ENCODE results near the gene NRG2.

The NRG2 gene

DNA sequence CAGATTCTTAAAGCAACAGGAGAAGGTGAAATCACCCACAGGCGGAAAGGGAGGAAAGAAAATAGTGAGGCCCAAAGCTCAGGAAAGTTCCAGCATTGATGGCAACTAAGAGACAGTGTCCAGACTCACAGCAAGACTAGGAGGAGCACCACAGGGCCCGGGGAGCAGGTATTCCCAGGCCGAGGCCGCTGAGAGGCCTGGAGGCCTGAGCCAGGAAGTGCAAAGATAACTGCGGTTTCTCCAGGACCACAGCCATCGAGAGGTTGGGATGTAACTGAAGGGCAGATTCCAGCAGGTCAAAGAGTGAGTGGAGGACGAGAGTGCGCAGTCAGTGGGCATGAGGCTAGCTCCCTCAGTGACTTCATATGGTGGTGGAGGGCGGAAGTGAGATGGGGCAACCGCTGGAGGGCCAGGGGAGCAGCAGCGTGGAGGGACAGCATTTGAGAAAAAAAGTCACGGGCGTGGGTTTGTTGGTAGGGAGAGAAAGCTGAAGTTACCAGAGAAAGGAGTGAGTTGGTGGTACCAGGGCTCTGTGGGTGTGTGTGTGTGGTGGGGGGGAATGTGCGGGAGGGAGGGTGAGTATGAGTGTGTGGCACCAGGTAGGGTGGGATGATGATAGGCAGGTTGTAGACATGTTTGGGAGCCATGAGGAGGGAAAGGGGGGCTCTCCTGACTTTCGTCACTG, 157.8 kb downstream of the NRG2 start:
- no peak overlapping the region for H3K4me3 ChIP-seq (ENCODE audit: low read length)
- no peak overlapping the region for H3K27ac ChIP-seq (ENCODE audit: low read length)
- H3K9me3 ChIP-seq (ENCODE audit: control insufficient read depth, low read depth, low read length) = no peaks in the 10 kb centered on the region
- H3K27me3 ChIP-seq (ENCODE audit: control insufficient read depth, insufficient read depth, low read length) = no peaks in the 10 kb centered on the region
- H3K9ac ChIP-seq (ENCODE audit: low read length) = no peak overlapping the region
- peaks cover 3% of the 10 kb centered on the region for H3K4me1 ChIP-seq (ENCODE audit: control insufficient read depth, low read depth, low read length)
- H3K36me3 ChIP-seq (ENCODE audit: control insufficient read depth, low read depth, low read length) = no peaks in the 10 kb centered on the region

DNA sequence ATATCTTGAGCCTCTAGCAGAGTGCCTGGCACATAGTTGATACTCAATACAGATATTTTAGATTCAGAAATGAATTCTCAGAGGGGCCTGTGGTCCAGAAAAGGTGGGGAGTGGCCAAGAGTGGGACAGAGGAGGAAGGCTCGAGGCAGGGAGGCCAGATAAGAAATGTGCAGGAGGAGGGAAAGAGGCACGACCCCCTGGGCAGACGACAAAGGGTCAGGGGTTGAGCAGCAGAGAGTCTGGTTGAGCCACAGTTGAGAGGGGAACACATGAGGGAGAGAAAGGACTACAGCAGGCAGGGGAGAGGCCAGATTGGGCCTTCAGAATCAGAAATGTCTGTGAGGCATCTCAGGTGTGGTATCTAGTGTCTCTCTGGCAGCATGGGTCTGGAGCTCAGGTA, 158.4 kb downstream of the NRG2 start:
- Histone ChIP-seq H3K27me3 (ENCODE audit: control insufficient read depth, insufficient read depth, low read length) (no peaks in the 10 kb centered on the region), H3K9me3 (ENCODE audit: control insufficient read depth, low read depth, low read length) (no peaks in the 10 kb centered on the region), H3K4me1 (ENCODE audit: control insufficient read depth, low read depth, low read length) (peaks cover 3% of the 10 kb centered on the region), H3K27ac (ENCODE audit: low read length) (no peak overlapping the region), H3K9ac (ENCODE audit: low read length) (no peak overlapping the region), H3K36me3 (ENCODE audit: control insufficient read depth, low read depth, low read length) (no peaks in the 10 kb centered on the region), H3K4me3 (ENCODE audit: low read length) (no peak overlapping the region)

DNA sequence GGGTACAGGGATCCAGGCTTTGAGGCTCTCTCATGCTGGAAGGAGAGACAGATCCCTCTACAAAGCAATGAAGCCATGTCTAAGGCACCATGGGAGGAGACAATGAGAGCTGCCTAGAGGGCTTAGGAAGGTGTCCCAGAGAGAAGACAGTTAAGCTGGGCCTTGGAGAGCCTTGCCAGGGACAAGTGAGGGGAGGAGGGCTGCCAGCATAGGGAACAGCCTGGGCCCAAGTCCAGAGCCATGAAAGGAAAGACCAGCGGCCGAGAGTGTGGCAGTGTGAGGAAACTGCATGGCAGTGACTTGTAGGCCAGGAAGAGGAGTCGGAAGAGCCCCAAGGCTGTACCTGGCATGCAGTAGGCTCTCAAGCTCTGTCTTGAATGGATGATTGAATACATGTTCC, 159.0 kb downstream of the NRG2 start:
- no peak overlapping the region for H3K9ac ChIP-seq (ENCODE audit: low read length)
- no peaks in the 10 kb centered on the region for H3K27me3 ChIP-seq (ENCODE audit: control insufficient read depth, insufficient read depth, low read length)
- no peak overlapping the region for H3K4me3 ChIP-seq (ENCODE audit: low read length)
- H3K9me3 ChIP-seq (ENCODE audit: control insufficient read depth, low read depth, low read length) = no peaks in the 10 kb centered on the region
- no peaks in the 10 kb centered on the region for H3K36me3 ChIP-seq (ENCODE audit: control insufficient read depth, low read depth, low read length)
- no peak overlapping the region for H3K27ac ChIP-seq (ENCODE audit: low read length)
- peaks cover 3% of the 10 kb centered on the region for H3K4me1 ChIP-seq (ENCODE audit: control insufficient read depth, low read depth, low read length)

DNA sequence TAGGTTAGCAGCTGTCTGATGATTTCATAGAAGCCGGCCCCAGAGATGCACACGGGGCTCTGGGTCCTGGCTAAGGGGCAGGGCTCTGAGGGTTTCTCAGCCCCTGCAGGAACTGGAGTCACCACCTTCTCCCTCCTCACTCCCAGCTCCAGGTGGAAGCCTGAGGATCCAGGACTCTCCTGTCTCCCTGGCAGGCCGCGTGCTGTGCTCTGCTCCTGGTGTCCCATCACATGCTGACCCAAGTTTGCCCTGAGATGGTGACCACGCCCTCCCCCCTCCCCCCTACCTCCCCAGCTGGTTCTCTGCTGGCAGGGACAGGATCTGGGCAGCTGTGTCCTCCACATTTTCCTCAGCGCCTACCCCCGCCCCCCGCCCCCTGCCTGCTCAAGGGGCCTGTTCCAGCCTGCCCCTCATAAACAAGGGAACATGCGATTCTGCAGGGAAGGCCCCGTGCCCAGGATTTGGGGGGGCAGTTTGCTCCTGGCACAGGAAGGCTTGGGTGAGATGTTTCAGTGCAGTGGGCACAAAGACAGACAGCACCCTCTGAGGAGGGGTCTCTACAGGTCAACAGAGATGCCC, 160.0 kb downstream of the NRG2 start:
- H3K9ac ChIP-seq (ENCODE audit: low read length) = no peak overlapping the region
- H3K27me3 ChIP-seq (ENCODE audit: control insufficient read depth, insufficient read depth, low read length) = no peaks in the 10 kb centered on the region
- H3K4me1 ChIP-seq (ENCODE audit: control insufficient read depth, low read depth, low read length) = peaks cover 3% of the 10 kb centered on the region
- H3K9me3 ChIP-seq (ENCODE audit: control insufficient read depth, low read depth, low read length) = no peaks in the 10 kb centered on the region
- no peak overlapping the region for H3K4me3 ChIP-seq (ENCODE audit: low read length)
- no peaks in the 10 kb centered on the region for H3K36me3 ChIP-seq (ENCODE audit: control insufficient read depth, low read depth, low read length)
- no peak overlapping the region for H3K27ac ChIP-seq (ENCODE audit: low read length)

DNA sequence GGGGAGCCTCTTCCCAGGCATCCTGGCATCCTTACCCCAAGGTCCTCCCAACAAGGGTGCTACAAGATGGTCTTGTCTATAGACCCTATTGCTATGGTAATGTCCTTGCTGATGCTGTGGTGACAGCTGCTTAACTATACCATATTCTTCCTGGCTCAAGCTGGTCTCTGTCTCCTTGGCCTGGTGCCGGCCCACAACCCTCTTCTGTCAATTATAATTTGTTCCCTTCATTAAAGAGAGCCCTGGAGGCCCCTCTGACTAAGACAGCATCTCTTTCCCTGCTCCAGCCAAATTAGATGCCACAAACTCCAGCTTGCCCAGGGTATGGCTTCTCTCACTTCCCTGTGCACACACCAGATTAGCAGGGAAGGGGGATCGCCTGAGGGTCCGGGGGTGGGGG, 160.8 kb downstream of the NRG2 start:
- H3K27me3 ChIP-seq (ENCODE audit: control insufficient read depth, insufficient read depth, low read length) = no peaks in the 10 kb centered on the region
- H3K27ac ChIP-seq (ENCODE audit: low read length) = no peak overlapping the region
- peaks cover 3% of the 10 kb centered on the region for H3K4me1 ChIP-seq (ENCODE audit: control insufficient read depth, low read depth, low read length)
- H3K9ac ChIP-seq (ENCODE audit: low read length) = no peak overlapping the region
- no peak overlapping the region for H3K4me3 ChIP-seq (ENCODE audit: low read length)
- H3K36me3 ChIP-seq (ENCODE audit: control insufficient read depth, low read depth, low read length) = no peaks in the 10 kb centered on the region
- no peaks in the 10 kb centered on the region for H3K9me3 ChIP-seq (ENCODE audit: control insufficient read depth, low read depth, low read length)

DNA sequence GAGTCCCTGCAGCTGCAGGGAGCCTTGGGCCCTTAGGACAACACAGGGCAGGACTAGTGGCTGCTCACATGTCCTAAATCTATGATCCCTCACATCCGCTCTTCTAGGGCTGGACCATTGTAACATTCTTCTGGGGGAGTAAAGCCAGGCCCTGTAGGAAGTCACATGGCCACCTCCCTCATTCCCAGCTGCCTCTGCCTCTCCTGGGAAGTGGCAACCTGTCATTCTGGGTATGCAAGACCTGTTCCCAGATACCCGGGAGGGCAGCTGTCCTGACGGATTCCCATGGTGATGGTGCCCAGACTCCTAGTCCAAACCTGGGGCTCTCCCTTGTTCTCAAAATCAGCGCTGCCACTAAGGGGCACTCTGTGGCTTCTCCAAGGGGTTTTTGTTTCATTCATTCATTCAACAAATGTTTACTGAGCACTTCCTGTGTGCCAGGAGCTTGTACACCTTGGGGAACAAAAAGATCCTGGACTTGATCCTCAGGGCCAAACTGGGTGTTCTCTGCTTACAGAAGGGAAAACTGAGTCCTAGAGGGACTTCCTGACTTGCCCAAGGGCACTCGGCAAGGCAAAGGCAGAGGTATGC, 161.9 kb downstream of the NRG2 start:
- H3K36me3 ChIP-seq (ENCODE audit: control insufficient read depth, low read depth, low read length) = no peaks in the 10 kb centered on the region
- no peaks in the 10 kb centered on the region for H3K27me3 ChIP-seq (ENCODE audit: control insufficient read depth, insufficient read depth, low read length)
- H3K4me1 ChIP-seq (ENCODE audit: control insufficient read depth, low read depth, low read length) = peaks cover 3% of the 10 kb centered on the region
- H3K9me3 ChIP-seq (ENCODE audit: control insufficient read depth, low read depth, low read length) = no peaks in the 10 kb centered on the region
- H3K4me3 ChIP-seq (ENCODE audit: low read length) = no peak overlapping the region
- H3K9ac ChIP-seq (ENCODE audit: low read length) = no peak overlapping the region
- H3K27ac ChIP-seq (ENCODE audit: low read length) = no peak overlapping the region

DNA sequence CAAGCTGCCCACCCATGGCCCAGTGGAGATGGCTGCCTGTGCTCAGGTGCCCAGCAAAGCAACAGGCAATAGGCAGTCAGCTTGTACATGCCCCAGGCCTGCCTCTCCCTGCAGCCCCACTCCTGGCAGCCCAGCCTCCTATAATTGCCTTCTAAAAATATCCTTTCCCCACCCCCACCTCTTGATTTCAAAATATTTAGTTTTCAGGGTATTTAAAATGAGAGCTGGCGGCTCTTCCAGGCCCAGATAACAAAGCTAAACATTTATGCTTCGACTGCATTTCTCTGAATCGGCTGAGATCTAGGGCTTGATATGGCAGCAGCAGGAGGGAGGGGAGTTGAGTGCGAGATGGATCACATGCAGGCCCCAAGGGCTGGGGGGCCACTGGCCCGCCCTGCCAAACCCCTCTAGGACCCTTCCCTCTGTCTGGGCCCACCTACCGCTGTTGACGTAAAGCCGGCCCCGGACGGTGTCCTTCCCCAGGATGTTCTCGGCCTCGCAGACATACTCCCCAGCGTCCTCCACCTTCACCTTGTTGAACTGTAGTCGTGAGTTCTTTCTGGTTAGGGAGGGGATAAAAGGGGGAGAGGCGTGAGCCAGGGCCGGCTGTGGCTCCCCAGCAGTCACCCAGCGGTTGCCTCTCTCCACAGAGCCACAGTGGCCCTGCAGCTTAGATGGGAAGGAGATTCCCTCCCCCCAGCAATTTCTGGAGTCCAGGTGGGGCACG, 162.5 kb downstream of the NRG2 start:
- no peak overlapping the region for H3K4me3 ChIP-seq (ENCODE audit: low read length)
- no peaks in the 10 kb centered on the region for H3K36me3 ChIP-seq (ENCODE audit: control insufficient read depth, low read depth, low read length)
- H3K27ac ChIP-seq (ENCODE audit: low read length) = no peak overlapping the region
- H3K4me1 ChIP-seq (ENCODE audit: control insufficient read depth, low read depth, low read length) = peaks cover 3% of the 10 kb centered on the region
- no peaks in the 10 kb centered on the region for H3K9me3 ChIP-seq (ENCODE audit: control insufficient read depth, low read depth, low read length)
- H3K9ac ChIP-seq (ENCODE audit: low read length) = no peak overlapping the region
- H3K27me3 ChIP-seq (ENCODE audit: control insufficient read depth, insufficient read depth, low read length) = no peaks in the 10 kb centered on the region

DNA sequence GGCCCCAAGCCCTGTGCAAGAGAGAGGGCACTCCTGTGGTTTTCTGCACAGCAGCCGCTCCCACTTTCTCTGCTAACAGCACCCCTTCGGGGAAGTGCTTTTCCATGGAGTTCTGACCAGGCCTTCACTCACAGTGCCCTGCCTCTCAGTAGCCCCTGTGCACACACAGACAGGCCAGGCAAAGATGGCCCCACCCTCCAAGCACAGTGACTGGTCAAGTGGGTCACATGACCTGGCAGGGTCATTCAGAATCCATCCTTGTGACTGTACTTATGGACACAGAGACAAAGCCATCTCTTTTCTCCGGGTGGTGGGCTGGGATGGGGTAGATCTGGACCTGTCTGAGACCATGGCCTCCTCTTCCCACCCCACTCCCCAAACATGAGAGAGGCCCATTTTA, 165.0 kb downstream of the NRG2 start:
- Histone ChIP-seq H3K9me3 (ENCODE audit: control insufficient read depth, low read depth, low read length) (no peaks in the 10 kb centered on the region), H3K4me3 (ENCODE audit: low read length) (no peak overlapping the region), H3K27ac (ENCODE audit: low read length) (no peak overlapping the region), H3K36me3 (ENCODE audit: control insufficient read depth, low read depth, low read length) (no peaks in the 10 kb centered on the region), H3K27me3 (ENCODE audit: control insufficient read depth, insufficient read depth, low read length) (no peaks in the 10 kb centered on the region), H3K9ac (ENCODE audit: low read length) (no peak overlapping the region), H3K4me1 (ENCODE audit: control insufficient read depth, low read depth, low read length) (peaks cover 3% of the 10 kb centered on the region)

DNA sequence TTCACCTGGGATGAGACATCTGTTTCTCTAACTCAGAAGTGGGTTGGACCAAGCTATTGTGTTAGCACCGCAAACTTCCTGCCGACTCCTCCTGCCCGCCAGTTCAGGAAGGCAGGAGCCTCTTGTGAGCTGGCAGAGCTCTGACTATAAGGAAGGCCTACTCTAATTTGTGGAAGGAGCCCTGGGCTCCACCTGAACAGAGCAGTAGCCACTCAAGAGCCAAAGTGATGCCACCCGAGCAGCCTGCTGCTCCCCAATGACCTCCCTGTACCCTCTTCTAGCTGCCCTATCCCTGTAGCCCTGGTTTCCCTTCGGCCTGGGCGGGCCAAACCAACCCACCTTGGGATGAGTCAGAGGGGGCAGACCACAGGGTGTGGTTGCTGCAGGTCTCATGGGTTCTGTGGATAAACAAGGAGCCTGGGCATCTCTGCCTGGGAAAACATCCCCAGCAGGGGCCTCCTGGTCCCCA, 165.9 kb downstream of the NRG2 start:
- Histone ChIP-seq H3K9ac (ENCODE audit: low read length) (no peak overlapping the region), H3K9me3 (ENCODE audit: control insufficient read depth, low read depth, low read length) (no peaks in the 10 kb centered on the region), H3K27me3 (ENCODE audit: control insufficient read depth, insufficient read depth, low read length) (no peaks in the 10 kb centered on the region), H3K4me1 (ENCODE audit: control insufficient read depth, low read depth, low read length) (peaks cover 6% of the 10 kb centered on the region), H3K4me3 (ENCODE audit: low read length) (no peak overlapping the region), H3K27ac (ENCODE audit: low read length) (no peak overlapping the region), H3K36me3 (ENCODE audit: control insufficient read depth, low read depth, low read length) (no peaks in the 10 kb centered on the region)

DNA sequence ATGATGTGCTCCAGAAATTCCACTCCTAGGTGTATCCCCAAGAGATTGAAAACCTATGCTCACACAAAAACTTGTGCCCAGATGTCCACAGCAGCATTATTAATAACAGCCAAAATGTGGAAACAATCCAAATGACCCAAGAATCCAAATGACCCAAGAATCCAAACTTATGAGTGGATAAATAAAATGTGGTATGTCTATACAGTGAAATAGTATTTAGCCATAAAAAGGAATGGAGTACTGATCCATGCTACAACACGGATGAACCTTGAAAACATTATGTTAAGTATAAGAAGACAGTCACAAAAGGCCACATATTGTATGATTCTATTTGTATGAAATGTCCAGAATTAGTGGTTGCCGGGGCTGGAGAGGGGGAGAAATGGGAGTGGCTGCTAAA, 167.1 kb downstream of the NRG2 start:
- Histone ChIP-seq H3K27me3 (ENCODE audit: control insufficient read depth, insufficient read depth, low read length) (no peaks in the 10 kb centered on the region), H3K9me3 (ENCODE audit: control insufficient read depth, low read depth, low read length) (no peaks in the 10 kb centered on the region), H3K4me3 (ENCODE audit: low read length) (no peak overlapping the region), H3K36me3 (ENCODE audit: control insufficient read depth, low read depth, low read length) (no peaks in the 10 kb centered on the region), H3K27ac (ENCODE audit: low read length) (no peak overlapping the region), H3K4me1 (ENCODE audit: control insufficient read depth, low read depth, low read length) (peaks cover 6% of the 10 kb centered on the region), H3K9ac (ENCODE audit: low read length) (no peak overlapping the region)

DNA sequence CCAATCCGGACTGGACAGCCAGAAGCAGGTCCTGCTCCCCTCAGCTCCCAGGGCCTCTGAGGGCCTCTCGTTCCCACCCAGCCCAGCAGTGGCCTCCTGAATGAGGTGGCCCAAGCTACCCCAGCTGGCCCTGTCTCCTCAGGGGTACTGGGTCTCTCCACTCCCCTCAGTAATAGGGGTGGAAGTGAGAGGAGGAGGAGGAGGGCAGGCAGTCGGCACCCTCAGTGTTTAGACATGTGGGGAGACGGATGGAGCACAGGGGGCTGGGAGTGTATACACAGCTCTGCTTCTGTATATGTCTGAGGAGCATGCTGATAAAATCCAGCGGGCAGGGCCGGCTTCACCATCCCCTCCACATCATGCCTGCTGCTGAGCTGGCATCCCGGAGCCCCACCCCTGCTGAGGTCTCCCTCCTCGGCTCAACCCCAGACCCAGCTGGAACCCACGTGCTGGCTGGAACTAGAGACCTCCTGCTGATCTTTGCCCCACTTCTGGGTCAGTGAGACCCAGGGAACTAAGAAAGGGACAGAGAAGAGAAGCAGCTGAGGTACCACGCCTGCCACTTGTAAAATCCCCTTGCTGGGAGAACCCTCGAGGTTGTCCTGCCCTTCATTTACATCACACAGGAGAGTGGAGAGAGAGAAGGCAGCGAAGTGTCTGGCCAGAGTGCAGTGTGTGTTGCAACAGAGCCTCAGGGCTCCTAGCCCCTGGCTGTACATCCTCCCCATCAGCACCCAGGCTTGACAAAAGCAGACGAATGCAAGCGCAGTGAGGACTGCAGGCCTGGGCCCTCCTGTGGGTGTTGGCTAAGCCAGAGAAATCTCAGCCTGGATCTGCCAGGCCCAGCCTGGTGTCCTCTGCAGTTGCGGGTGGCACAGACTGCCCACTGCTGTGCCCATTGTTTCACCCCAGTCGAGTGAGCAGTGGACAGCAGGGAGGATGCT, 170.0 kb downstream of the NRG2 start:
- no peaks in the 10 kb centered on the region for H3K27me3 ChIP-seq (ENCODE audit: control insufficient read depth, insufficient read depth, low read length)
- peaks cover 6% of the 10 kb centered on the region for H3K4me1 ChIP-seq (ENCODE audit: control insufficient read depth, low read depth, low read length)
- no peaks in the 10 kb centered on the region for H3K9me3 ChIP-seq (ENCODE audit: control insufficient read depth, low read depth, low read length)
- no peaks in the 10 kb centered on the region for H3K36me3 ChIP-seq (ENCODE audit: control insufficient read depth, low read depth, low read length)
- no peak overlapping the region for H3K4me3 ChIP-seq (ENCODE audit: low read length)
- no peak overlapping the region for H3K9ac ChIP-seq (ENCODE audit: low read length)
- H3K27ac ChIP-seq (ENCODE audit: low read length) = no peak overlapping the region
